GM18511 (cell line): ENCODE data around the gene KRTAP12-3.

Experiments used
- ATAC-seq: cut with Tn5 transposase; IDR thresholded peaks from one replicate; pipeline ENCODE4 v1.9.1; 2021; ENCODE audit warnings: mild to moderate bottlenecking, moderate library complexity; ENCODE audit not compliant: unreplicated experiment

The KRTAP12-3 gene

DNA sequence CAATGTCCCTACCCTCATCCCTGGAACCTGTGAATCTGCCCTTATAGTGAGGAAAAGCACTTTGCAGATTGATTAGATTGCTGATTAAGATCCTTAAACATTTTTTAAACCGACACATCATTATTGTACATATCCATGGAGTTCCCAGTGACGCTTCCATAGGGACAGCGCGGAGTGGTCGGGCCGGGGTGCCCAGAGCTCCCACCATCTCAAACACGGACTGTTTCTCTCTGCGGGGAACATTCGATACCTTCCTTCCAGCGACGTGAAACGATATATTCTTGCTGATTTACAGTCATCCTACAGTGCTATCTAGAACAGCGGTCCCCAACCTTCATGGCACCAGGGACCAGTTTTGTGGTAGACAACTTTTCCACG, 43.3 kb downstream of the KRTAP12-3 start:
- ATAC-seq, result no peak

DNA sequence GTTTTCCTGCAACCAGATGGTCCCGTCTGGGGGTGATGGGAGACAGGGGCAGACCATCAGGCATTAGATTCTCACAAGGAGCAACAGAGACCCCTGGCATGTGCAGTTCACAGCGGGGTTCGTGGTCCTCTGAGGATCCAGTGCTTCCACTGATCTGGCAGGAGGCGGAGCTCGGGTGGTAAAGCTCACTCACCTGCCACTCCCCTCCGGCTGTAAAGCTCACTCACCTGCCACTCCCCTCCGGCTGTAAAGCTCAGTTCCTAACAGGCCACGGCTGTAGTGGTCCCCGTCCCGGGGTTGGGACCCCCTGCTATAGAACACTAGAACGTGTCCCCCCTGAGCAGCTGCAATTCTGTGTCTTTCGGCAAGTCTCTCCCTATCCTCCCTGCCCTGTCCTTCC, 43.8 kb downstream of the KRTAP12-3 start:
- no peak for ATAC-seq

DNA sequence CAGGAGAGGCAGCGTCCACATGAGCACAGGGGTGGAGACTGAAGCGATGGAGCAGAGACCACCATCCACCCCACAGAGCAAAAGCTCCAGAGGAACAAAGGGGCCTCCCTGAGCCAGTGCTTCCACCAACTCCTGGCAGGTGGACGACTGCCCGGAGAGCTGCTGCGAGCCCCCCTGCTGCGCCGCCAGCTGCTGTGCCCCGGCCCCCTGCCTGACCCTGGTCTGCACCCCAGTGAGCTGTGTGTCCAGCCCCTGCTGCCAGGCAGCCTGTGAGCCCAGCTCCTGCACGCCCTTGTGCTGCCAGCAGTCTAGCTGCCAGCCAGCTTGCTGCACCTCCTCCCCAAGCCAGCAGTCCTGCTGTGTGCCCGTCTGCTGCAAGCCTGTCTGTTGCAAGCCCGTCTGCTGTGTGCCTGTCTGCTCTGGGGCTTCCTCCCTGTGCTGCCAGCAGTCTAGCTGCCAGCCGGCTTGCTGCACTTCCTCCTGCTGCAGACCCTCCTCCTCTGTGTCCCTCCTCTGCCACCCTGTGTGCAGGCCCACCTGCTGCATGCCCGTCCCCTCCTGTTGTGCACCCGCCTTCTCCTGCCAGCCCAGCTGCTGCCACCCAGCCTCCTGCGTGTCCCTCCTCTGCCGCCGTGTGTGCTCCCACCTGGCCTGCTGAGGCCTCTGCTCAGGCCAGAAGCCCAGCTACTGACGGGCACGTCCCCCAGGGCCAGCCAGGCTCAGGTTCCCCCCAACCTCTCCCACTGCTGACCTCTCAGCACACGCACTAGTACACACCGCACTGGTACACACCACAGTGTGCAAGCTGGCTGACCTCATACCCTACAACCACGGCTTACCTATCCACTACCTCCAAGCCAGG, 44.6 kb downstream of the KRTAP12-3 start:
- ATAC-seq, result no peak

DNA sequence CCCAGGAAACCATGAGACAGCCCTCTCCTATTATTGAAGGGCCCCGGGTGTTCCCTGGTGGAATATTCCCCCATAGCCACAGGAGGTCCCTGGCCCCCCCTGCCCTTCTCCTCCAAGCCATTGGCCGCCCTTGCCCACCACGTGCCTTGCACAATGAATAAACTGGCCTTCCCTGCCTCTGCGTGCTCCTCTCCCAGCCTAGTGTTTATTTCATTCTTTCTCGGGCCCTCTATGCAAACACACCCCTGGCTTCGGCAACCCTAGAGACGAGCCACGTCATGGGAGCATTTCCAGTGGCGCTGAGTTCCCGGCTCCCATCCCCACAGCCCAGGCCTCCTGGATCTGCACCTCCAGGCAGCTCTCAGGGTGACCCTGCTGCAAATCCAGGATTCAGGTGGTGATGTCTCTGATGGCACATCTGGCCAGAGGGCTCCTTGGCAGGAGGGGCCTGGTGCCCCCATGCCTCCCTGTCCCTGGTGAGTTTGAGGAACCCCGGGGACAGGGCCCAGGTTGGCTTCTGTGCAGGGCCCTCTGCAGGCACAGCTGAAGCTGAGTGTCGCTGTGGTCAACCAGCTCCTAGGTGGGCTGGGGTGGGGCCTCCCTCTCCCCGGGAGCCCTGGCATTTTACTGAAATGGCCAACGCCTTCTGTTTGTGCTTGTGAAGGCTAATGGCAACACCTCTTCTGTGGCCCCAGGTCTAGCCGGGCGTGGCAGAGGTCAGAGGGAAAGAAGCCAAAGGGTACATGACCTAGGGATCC, 45.4 kb downstream of the KRTAP12-3 start:
- no peak for ATAC-seq

DNA sequence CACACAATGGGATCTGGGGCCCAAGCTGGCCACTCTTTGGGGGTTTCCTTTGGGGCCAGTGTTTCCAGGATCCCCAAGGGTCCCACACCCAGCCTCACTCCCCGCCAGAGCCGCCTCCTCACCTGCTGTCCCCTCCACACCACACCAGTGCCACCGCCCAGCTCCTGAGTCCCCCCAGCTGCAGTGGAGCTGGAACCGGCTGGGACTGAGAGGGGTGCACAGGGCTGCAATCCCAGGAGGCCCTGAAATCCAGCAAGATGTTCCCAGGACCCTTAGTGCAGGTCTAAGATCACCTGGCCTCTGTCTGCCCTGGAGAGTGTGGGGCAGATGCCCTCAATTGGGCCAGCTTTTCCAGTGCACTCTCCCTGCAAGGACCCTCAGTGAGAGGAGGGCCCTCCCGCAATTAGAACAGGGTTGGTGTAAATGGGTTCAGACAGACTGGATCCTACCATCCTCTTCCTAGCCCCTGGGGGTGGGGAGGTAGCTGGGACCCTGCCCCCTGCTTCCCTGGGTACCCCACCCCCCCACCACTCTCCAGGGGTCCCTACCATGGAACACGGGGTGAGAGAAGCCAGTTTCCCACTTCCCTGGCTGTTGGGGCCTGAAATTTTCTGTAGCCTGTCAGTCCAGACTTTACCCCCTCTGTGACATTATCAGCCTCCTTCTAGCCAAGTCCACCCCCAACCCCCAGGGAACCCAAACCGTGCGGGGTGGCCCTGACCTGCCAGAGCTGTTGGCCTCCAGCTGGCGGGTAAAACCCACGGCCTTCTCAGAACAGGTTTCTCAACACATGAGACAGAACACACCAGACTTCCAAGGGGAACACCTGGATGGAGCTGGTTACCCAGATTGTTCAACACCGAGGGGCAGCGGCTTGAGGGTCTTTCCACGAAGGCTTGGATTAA, 46.3 kb downstream of the KRTAP12-3 start:
- no peak for ATAC-seq

DNA sequence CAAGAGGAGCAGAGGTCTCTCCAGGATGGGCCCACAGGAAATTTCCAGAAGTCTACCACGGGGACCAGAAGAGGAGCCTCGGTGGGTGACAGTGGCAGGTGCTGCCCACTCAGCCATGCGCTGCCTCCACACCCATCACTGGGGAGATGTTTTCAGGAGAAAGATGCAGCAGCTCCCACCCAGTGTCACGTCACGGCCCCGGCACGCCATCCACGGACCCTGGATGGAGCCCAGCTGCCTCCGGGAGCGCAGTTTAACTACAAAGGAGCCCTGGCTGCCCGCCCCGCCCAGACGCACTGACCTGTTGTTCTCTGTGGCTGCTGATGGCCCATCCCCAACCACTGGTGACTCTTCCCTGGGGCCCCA, 46.9 kb downstream of the KRTAP12-3 start:
- no peak for ATAC-seq

DNA sequence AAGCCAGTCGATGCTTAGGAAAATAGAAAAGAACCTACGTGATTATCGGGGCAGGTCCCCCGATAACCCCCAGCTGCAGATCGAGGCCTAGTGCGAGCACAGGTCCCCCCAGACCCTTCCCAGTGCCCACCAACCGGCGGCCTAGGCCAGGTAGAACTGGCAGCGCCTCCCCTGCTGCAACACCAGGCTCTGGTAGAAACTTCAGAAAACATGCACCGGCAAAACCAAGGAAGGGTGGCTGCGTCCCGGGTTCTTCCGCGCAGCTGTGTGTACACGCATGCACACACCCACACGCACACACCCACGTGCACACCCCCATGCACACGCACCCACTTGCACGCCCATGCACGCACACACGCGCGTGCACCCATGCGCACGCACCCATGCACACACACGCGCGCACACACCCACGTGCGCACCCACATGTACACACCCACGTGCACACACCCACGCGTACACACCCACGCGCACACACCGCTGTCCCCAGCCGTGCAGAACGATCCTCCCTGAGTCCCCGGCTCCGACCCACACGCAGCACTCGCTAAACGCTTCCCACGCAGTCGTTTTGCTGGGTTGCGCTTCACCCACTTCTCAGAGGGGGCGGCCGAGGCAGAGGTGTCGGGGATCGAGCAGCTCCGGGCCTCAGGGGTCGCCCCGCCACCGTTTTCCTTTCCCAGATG, 48.4 kb downstream of the KRTAP12-3 start:
- no peak for ATAC-seq

DNA sequence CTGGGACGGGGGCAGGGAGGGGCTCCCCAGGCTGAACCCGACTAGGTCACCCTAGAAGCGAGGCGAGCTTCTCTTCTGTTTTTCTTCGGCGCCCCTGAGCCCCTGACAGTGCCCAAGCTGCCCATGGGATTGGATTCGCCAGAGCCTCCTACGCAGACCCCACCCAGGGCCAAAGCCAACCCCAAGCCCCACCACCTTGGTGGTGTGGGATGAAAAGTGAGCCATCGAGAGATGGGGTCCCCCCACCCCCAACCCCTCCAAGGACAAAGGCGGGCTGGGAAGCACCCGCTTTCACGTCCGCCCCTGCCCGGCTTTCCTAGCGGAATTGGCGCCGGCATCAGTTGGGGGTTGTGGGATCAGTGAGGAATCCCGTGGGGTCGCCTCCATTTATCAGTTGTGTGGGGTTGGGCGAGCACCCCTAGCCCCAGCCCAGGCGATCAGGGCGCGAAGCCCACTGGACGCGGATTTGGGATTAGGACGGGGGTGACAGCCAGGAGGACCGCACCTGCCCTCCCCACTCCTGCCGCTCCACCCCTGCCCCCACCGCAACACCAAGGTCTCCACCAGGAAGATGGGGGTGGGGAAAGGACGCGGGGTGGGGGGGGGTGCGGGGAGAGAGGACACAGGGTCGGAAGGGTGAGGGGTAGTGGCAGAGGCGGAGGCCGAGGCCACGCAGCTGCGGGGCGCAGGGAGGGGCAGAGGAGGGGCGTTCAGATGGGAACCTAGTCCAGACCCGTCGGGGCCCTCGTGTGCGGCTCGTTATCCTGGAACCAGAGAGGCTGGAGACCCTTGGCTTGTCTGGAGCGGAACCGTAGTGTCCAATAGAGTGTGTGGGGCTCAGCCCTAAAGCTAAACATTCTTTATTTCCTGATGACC, 49.2 kb downstream of the KRTAP12-3 start:
- ATAC-seq, result no peak
